H1 (cell line): ENCODE results near the gene ZSWIM4. TPM values are rescaled to one million over a fixed set of nuclear protein-coding genes. Genes with fewer than 3 reads are reported as not detected.

ENCODE experiments used
- CTCF ChIA-PET: fragments of 300-600 bp; sonication (Branson Sonifier 250); formaldehyde crosslinking; loops from one replicate; lab custom pipeline; 2021; ENCODE audit not compliant: partially characterized antibody; lab: Charles Lee
- POLR2A ChIA-PET: fragments of 300-600 bp; sonication (Branson Sonifier 250); formaldehyde crosslinking; loops from one replicate; lab custom pipeline; 2021; ENCODE audit warnings: inconsistent platforms; ENCODE audit not compliant: partially characterized antibody; lab: Charles Lee
- DNase-seq, 2 experiments: peaks; one replicate each; pipeline versions ENCODE4 v3.0.0 to v3.0.0-alpha.2; 2010 to 2022; ENCODE audit warnings: low spot score in 2 of 2, low read depth in 1 of 2, mixed read lengths in 1 of 2
- FAIRE-seq: peaks from 2 replicates; lab custom pipeline; 2011; peaks lifted over from hg19 to GRCh38; lab: Jason Lieb, UNC
- H2AFZ ChIP-seq: 2 replicates; pipeline ENCODE4 v1.8.1; 2012; ENCODE audit warnings: low read length, inconsistent platforms
- H2AK5ac ChIP-seq: 2 replicates; pipeline ENCODE4 v1.6.1; 2013; ENCODE audit warnings: low read depth, low read length
- H2BK120ac ChIP-seq: replicated peaks from 2 replicates; pipeline ENCODE3; 2013; ENCODE audit warnings: low read depth, low read length, inconsistent platforms
- H2BK12ac ChIP-seq: 2 replicates; pipeline ENCODE4 v1.6.1; 2013; ENCODE audit warnings: low read depth, low read length
- H2BK15ac ChIP-seq: 2 replicates; pipeline ENCODE4 v1.6.1; 2013; ENCODE audit warnings: low read length
- H2BK20ac ChIP-seq: 2 replicates; pipeline ENCODE4 v1.6.1; 2013; ENCODE audit warnings: low read length
- H2BK5ac ChIP-seq: 2 replicates; pipeline ENCODE4 v1.6.1; 2013; ENCODE audit warnings: low read depth, low read length
- H3K14ac ChIP-seq: 2 replicates; pipeline ENCODE4 v1.6.1; 2013; ENCODE audit warnings: inconsistent platforms; ENCODE audit not compliant: insufficient read length
- H3K18ac ChIP-seq: 2 replicates; pipeline ENCODE4 v1.6.1; 2013; ENCODE audit warnings: low read length; ENCODE audit errors: extremely low read depth
- H3K23ac ChIP-seq: 2 replicates; pipeline ENCODE4 v1.6.1; 2013; ENCODE audit warnings: inconsistent platforms; ENCODE audit not compliant: insufficient read length
- H3K23me2 ChIP-seq: 2 replicates; pipeline ENCODE4 v1.6.1; 2013; ENCODE audit warnings: low read depth, low read length
- H3K27ac ChIP-seq: 2 replicates; pipeline ENCODE4 v1.6.1; 2011; ENCODE audit warnings: low read depth, low read length, inconsistent platforms
- H3K27me3 ChIP-seq, 4 experiments: replicated peaks in 1 of 4; 1 replicate in 1 of 4; 2 replicates in 3 of 4; pipeline versions ENCODE4 v1.6.1 to v1.8.1; 2011 to 2013; ENCODE audit warnings: low read length in 3 of 4, mild to moderate bottlenecking in 3 of 4, inconsistent platforms in 2 of 4, mixed read lengths in 2 of 4, moderate library complexity in 1 of 4; ENCODE audit not compliant: control insufficient read depth in 3 of 4, insufficient read depth in 3 of 4; ENCODE audit errors: extremely low read depth in 1 of 4
- H3K36me3 ChIP-seq, 4 experiments: 2 replicates each; pipeline versions ENCODE4 v1.6.1 to v1.8.1; 2011 to 2013; ENCODE audit warnings: mild to moderate bottlenecking in 4 of 4, low read length in 3 of 4, moderate library complexity in 2 of 4, control low read depth in 1 of 4, inconsistent platforms in 1 of 4; ENCODE audit not compliant: insufficient read depth in 4 of 4, control insufficient read depth in 2 of 4
- H3K4ac ChIP-seq: replicated peaks from 2 replicates; pipeline ENCODE3; 2013; ENCODE audit warnings: low read length, low read depth, mixed read lengths, inconsistent platforms; ENCODE audit not compliant: insufficient read length
- H3K4me1 ChIP-seq, 4 experiments: replicated peaks in 1 of 4; 1 replicate in 1 of 4; 2 replicates in 3 of 4; pipeline versions ENCODE4 v1.6.1 to v1.8.1; 2011 to 2013; ENCODE audit warnings: low read length in 3 of 4, inconsistent platforms in 2 of 4, mixed read lengths in 1 of 4; ENCODE audit not compliant: insufficient read depth in 4 of 4, control insufficient read depth in 3 of 4
- H3K4me2 ChIP-seq, 2 experiments: 2 replicates each; pipeline versions ENCODE4 v1.6.1 to v1.8.1; 2011 to 2013; ENCODE audit warnings: low read depth in 2 of 2, low read length in 2 of 2, control low read depth in 1 of 2, inconsistent platforms in 1 of 2, mild to moderate bottlenecking in 1 of 2; ENCODE audit not compliant: insufficient read depth in 1 of 2
- H3K4me3 ChIP-seq, 4 experiments: fragments of 200-600, 300-600 bp in 1 of 4; sonication (generic), shearing (Covaris generic), sonication (Bioruptor Twin) in 1 of 4; 2 replicates each; pipeline versions ENCODE4 v1.5.1 to v1.8.1; 2011 to 2016; ENCODE audit warnings: low read length in 4 of 4, low read depth in 3 of 4, control low read depth in 2 of 4, inconsistent platforms in 2 of 4, mild to moderate bottlenecking in 2 of 4, mixed read lengths in 1 of 4, moderate library complexity in 1 of 4; ENCODE audit not compliant: insufficient read depth in 2 of 4; ENCODE audit errors: extremely low read depth in 1 of 4
- H3K56ac ChIP-seq: replicated peaks from 2 replicates; pipeline ENCODE3; 2013; ENCODE audit warnings: low read depth, mild to moderate bottlenecking, mixed read lengths, low read length, inconsistent platforms; ENCODE audit not compliant: insufficient read length
- H3K79me1 ChIP-seq: 2 replicates; pipeline ENCODE4 v1.6.1; 2013; ENCODE audit warnings: low read depth, low read length, control low read depth
- H3K79me2 ChIP-seq, 2 experiments: 2 replicates each; pipeline versions ENCODE4 v1.6.1 to v1.8.1; 2012 to 2013; ENCODE audit warnings: low read length in 2 of 2, mild to moderate bottlenecking in 2 of 2, inconsistent platforms in 1 of 2; ENCODE audit not compliant: insufficient read depth in 2 of 2, control insufficient read depth in 1 of 2
- H3K9ac ChIP-seq, 4 experiments: replicated peaks in 1 of 4; 1 replicate in 1 of 4; 2 replicates in 3 of 4; pipeline versions ENCODE4 v1.6.1 to v1.8.1; 2011 to 2013; ENCODE audit warnings: low read depth in 3 of 4, low read length in 3 of 4, control low read depth in 2 of 4, mild to moderate bottlenecking in 2 of 4, moderate library complexity in 2 of 4, inconsistent platforms in 1 of 4; ENCODE audit errors: extremely low read depth in 1 of 4
- H3K9me3 ChIP-seq, 2 experiments: 2 replicates each; pipeline versions ENCODE4 v1.6.1 to v1.8.1; 2012 to 2013; ENCODE audit warnings: mild to moderate bottlenecking in 2 of 2, moderate library complexity in 2 of 2, control low read depth in 1 of 2, inconsistent platforms in 1 of 2, low read depth in 1 of 2, low read length in 1 of 2, mixed read lengths in 1 of 2; ENCODE audit not compliant: insufficient read depth in 2 of 2
- H4K20me1 ChIP-seq, 2 experiments: replicated peaks in 1 of 2; 2 replicates each; pipeline versions ENCODE3 to v1.8.1; 2011 to 2013; ENCODE audit warnings: inconsistent platforms in 2 of 2, low read length in 2 of 2, mild to moderate bottlenecking in 1 of 2; ENCODE audit not compliant: insufficient read depth in 2 of 2, control insufficient read depth in 1 of 2
- H4K5ac ChIP-seq: 2 replicates; pipeline ENCODE4 v1.6.1; 2013; ENCODE audit warnings: low read length, low read depth, mixed read lengths, inconsistent platforms; ENCODE audit not compliant: insufficient read length
- H4K8ac ChIP-seq: 2 replicates; pipeline ENCODE4 v1.8.0; 2013; ENCODE audit warnings: mild to moderate bottlenecking, moderate library complexity, low read length, inconsistent platforms; ENCODE audit not compliant: insufficient read depth; ENCODE audit errors: extremely low read depth
- H4K91ac ChIP-seq: replicated peaks from 2 replicates; pipeline ENCODE3; 2013; ENCODE audit warnings: low read length, mixed read lengths, inconsistent platforms; ENCODE audit not compliant: insufficient read length
- CREB1 ChIP-seq: IDR thresholded peaks from 2 replicates; pipeline ENCODE4 v1.6.1; 2012; ENCODE audit warnings: inconsistent platforms
- NRF1 ChIP-seq: IDR thresholded peaks from 2 replicates; pipeline ENCODE4 v1.6.1; 2011; ENCODE audit warnings: mild to moderate bottlenecking, low read depth, low read length, improper control_type of control experiment
- TBP ChIP-seq: IDR thresholded peaks from 2 replicates; pipeline ENCODE4 v1.6.1; 2011; ENCODE audit warnings: low read depth, low read length, improper control_type of control experiment
- WGBS, 2 experiments: shearing (Covaris generic) in 1 of 2; methylation state at CpG; one replicate each; pipeline versions ENCODE4 v1.1.6 to v1.1.7; 2013 to 2015; ENCODE audit warnings: low lambda C conversion rate in 2 of 2, mixed read lengths in 2 of 2, inconsistent platforms in 1 of 2, low coverage in 1 of 2, missing lambda C conversion rate in 1 of 2; ENCODE audit not compliant: insufficient replicate concordance in 2 of 2, insufficient coverage in 1 of 2, insufficient read length in 1 of 2; ENCODE audit errors: extremely low coverage in 1 of 2, missing lambda C conversion rate in 1 of 2; 5-methylcytosine and 5-hydroxymethylcytosine counted together
- polyA plus RNA-seq, 7 experiments: library from polyadenylated mRNA; depleted of rRNA in 3 of 7; stranded (reverse) in 5 of 7; unstranded in 2 of 7; fragments of >200 nt in 5 of 7; fragments of 200-250 nt in 2 of 7; gene quantifications; 1 replicate in 5 of 7; 2 replicates in 1 of 7; 4 replicates in 1 of 7; pipeline versions ENCODE4 v1.2.1 to v1.2.3, GENCODE V29; 2011 to 2013; ENCODE audit warnings: missing spikeins in 2 of 7, mixed read lengths in 2 of 7
- total RNA-seq: library from RNA; stranded (reverse); fragmentation: NEBNext Ultra II Directional; extraction: Animal tissue kit (Norgen Biotek cat#: 25700); gene quantifications from 2 replicates; pipeline ENCODE4 v1.2.1, GENCODE V29; 2021

ZSWIM4 gene
- total and polyA plus RNA-seq, 2 of the 8 experiments (the other 6 are each of a cell fraction or from before 2014, with no cell fraction given): 12.2 to 31.1 TPM

GRCh38 chr19:13788991-13789390, 6.3 kb upstream of the ZSWIM4 start:
- H3K9me3 ChIP-seq: no peaks in the 10 kb centered on the region
- no peak overlapping the region for H2BK15ac ChIP-seq
- no peaks in the 10 kb centered on the region for H3K79me2 ChIP-seq
- H4K5ac ChIP-seq: no peak overlapping the region
- H3K14ac ChIP-seq: no peak overlapping the region
- no peak for TF ChIP-seq TBP
- TF ChIP-seq NRF1: no peak
- no peak for TF ChIP-seq CREB1
- no peak overlapping the region for H4K8ac ChIP-seq
- H3K23me2 ChIP-seq: no peaks in the 10 kb centered on the region
- no peak overlapping the region for H4K91ac ChIP-seq
- ChIA-PET CTCF (interaction anchor here (1.2 to 1.9 kb wide), 3 partner anchors 11 to 53 kb away, joined by 3 to 4 read pairs (median 4); no protein-coding TSS in a partner anchor), POLR2A (interaction anchor here (0.6 to 2.4 kb wide), 6 partner anchors 12 to 53 kb away, joined by 3 to 14 read pairs (median 4); partner anchors contain the start of gene C19orf53)
- H3K27ac ChIP-seq: no peak overlapping the region
- H3K23ac ChIP-seq: no peak overlapping the region
- H3K4me1 ChIP-seq: peaks cover 0 to 3% (median 2%) of the 10 kb centered on the region in 4 experiments; a peak in 4 of 7 replicates
- H2BK12ac ChIP-seq: no peak overlapping the region
- H3K18ac ChIP-seq: no peak overlapping the region
- H3K27me3 ChIP-seq: no peaks in the 10 kb centered on the region; a peak in 1 of 7 replicates
- WGBS, 2 experiments: 86% methylated on average over 8 of the region's 8 CpGs; no CpG with 5 or more reads in 1 of the 2 experiments
- DNase-seq: no peak
- no peak overlapping the region for H3K4me3 ChIP-seq
- H3K36me3 ChIP-seq: no peaks in the 10 kb centered on the region
- no peak overlapping the region for H2BK5ac ChIP-seq
- H2BK20ac ChIP-seq: no peak overlapping the region
- H2BK120ac ChIP-seq: no peak overlapping the region
- H3K56ac ChIP-seq: no peak overlapping the region
- no peak overlapping the region for H2AFZ ChIP-seq
- no peak overlapping the region for H2AK5ac ChIP-seq
- no peak overlapping the region for H3K4ac ChIP-seq
- H3K9ac ChIP-seq: no peak overlapping the region
- H4K20me1 ChIP-seq: no peaks in the 10 kb centered on the region
- FAIRE-seq: no peak
- no peak overlapping the region for H3K4me2 ChIP-seq
- no peaks in the 10 kb centered on the region for H3K79me1 ChIP-seq
